HEK293T (cell line): Measurements from ENCODE around the gene EGFR.

Experiments used
- ELF4 ChIP-seq: fragments of 450-650 bp; IDR thresholded peaks from 2 replicates; pipeline ENCODE4 v1.6.1; 2017; ENCODE audit warnings: antibody characterized with exemption
- NFRKB ChIP-seq: fragments of 450-650 bp; IDR thresholded peaks from 2 replicates; pipeline ENCODE4 v1.6.1; 2016; ENCODE audit warnings: mild to moderate bottlenecking, moderate library complexity
- SP1 ChIP-seq: fragments of 450-650 bp; IDR thresholded peaks from 2 replicates; pipeline ENCODE4 v1.6.1; 2017
- SUZ12 ChIP-seq: fragments of 450-650 bp; IDR thresholded peaks from 2 replicates; pipeline ENCODE4 v1.6.1; 2016; ENCODE audit warnings: mild to moderate bottlenecking
- TARDBP ChIP-seq: fragments of 450-650 bp; IDR thresholded peaks from 2 replicates; pipeline ENCODE4 v1.6.1; 2016

- no peak for TF ChIP-seq TARDBP
- TF ChIP-seq SP1, result no peak
- TF ChIP-seq NFRKB, result no peak
- TF ChIP-seq SUZ12, result no peak
- TF ChIP-seq ELF4, result no peak
Measured at GRCh38 chr7:55173671-55174070, 154.9 kb downstream of the EGFR start.
